Brain microvascular endothelial cell (primary cell): ENCODE measurements around the gene CALCR.
A peak's percentile ranks its signal among the peaks of the same experiment; 100 is the strongest.
"Not testable (repeated sequence)": the region's sequence is repeated elsewhere in the genome, so short reads cannot be mapped to it uniquely, and the experiment has no call there.

Source experiments
- DNase-seq: peaks from one replicate; pipeline ENCODE4 v3.0.0-alpha.2; 2020
- H3K27ac ChIP-seq: fragments of 250-450 bp; sonication (Bioruptor Pico); 2 replicates; pipeline ENCODE4 v1.5.1; 2020; ENCODE audit warnings: mild to moderate bottlenecking, moderate library complexity
- H3K27me3 ChIP-seq: fragments of 250-450 bp; sonication (Bioruptor Pico); replicated peaks from 2 replicates; pipeline ENCODE4 v1.5.1; 2020; ENCODE audit warnings: mild to moderate bottlenecking
- H3K36me3 ChIP-seq: fragments of 250-450 bp; sonication (Bioruptor Pico); replicated peaks from 2 replicates; pipeline ENCODE4 v1.5.1; 2020; ENCODE audit warnings: mild to moderate bottlenecking
- H3K4me3 ChIP-seq: 2 replicates; pipeline ENCODE4 v1.5.1; 2011; ENCODE audit warnings: low read depth, mild to moderate bottlenecking, control low read depth, low read length, moderate library complexity
- CTCF ChIP-seq: IDR thresholded peaks from 2 replicates; pipeline ENCODE4 v1.5.1; 2011; ENCODE audit warnings: low read depth, mild to moderate bottlenecking, moderate library complexity, low read length, control low read depth, inconsistent platforms; ENCODE audit errors: missing control alignments
- in situ Hi-C: cut with HindIII; loops from 2 replicates; pipeline ENCODE4 v1.10.0; 2017; ENCODE audit warnings: low sequenced_read_pairs, low pct_ligation_motif_present

The CALCR gene

DNA sequence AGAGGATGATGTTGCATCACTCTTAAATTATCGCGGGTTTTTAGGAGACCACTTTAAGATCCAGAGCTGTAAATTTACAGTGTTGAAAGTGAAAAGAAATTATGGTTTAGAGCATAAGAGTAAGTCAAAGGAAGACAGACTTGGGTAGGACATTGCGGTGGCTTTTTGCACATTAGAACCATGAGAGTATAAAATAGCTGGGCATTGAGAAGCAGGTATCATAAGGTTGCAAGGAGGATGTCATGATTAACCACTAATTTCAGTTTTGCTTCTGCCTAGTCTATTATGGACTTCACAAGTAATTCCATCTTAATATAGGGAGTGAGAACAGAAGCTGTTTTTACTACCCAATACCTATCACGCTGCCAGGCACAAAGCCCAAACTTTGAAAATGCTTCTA, 57.7 kb downstream of the CALCR start:
- TF ChIP-seq CTCF, result no peak
- Histone ChIP-seq H3K36me3 (no peaks in the 10 kb centered on the region), H3K27me3 (no peaks in the 10 kb centered on the region), H3K27ac (no peak overlapping the region), H3K4me3 (no peak overlapping the region)
- DNase-seq, result no peak
- in situ Hi-C loops, result no loop called here

DNA sequence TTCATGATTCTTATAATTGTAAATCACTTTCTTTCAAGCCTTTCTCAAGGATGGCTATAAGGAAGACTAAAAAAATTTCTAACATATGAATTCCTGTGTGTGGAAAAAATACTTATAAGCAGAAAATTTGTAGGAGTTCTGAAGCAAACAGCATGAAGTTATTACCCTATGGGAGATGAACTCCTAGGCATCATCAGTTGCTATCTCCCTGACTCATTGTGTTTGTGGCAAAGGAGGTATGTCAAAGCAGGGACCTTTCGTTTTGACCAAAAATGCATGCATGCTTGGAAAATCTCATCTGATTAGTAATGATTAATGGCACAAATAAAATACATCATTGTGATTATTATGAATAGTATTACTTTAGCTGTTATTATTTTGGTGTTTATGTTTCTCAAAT, 59.4 kb downstream of the CALCR start:
- peak; percentile 18 for DNase-seq
- in situ Hi-C loops, result no loop called here
- no peaks in the 10 kb centered on the region for H3K27me3 ChIP-seq
- H3K27ac ChIP-seq, result no peak overlapping the region
- no peak overlapping the region for H3K4me3 ChIP-seq
- H3K36me3 ChIP-seq, result no peaks in the 10 kb centered on the region
- TF ChIP-seq CTCF, result no peak

DNA sequence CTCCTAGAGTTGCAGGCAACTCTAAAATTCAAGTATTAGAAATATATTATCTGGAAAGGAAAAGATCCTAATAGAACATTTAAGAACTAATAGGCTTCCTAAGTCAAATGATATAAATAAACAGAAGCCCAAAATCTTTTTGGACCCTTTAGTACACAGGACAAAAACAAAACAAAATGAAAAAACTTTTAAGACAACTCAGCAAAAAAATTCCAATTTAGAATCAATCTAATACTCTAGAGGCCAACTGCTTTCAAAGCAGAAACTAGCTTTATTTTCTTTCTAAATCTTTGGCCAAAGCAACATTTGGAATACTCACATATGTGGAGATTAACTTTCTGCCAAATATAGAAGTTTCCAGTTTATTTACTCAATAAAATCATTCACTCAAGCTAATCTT, 65.2 kb downstream of the CALCR start:
- DNase-seq, result no peak
- no peak overlapping the region for H3K27ac ChIP-seq
- H3K36me3 ChIP-seq, result no peaks in the 10 kb centered on the region
- in situ Hi-C loops, result no loop called here
- no peaks in the 10 kb centered on the region for H3K27me3 ChIP-seq
- H3K4me3 ChIP-seq, result no peak overlapping the region
- no peak for TF ChIP-seq CTCF

- Histone ChIP-seq H3K36me3 (no peaks in the 10 kb centered on the region), H3K27me3 (no peaks in the 10 kb centered on the region), H3K27ac (no peak overlapping the region), H3K4me3 (no peak overlapping the region)
- in situ Hi-C loops, result no loop called here
- no peak for DNase-seq
- TF ChIP-seq CTCF, result no peak
Observed at GRCh38 chr7:93503088-93503487, 71.4 kb downstream of the CALCR start.

- H3K4me3 ChIP-seq, H3K27ac ChIP-seq, H3K27me3 ChIP-seq, DNase-seq, H3K36me3 ChIP-seq, in situ Hi-C loops: not testable (repeated sequence)
Observed at GRCh38 chr7:93491860-93492259, 82.7 kb downstream of the CALCR start.

DNA sequence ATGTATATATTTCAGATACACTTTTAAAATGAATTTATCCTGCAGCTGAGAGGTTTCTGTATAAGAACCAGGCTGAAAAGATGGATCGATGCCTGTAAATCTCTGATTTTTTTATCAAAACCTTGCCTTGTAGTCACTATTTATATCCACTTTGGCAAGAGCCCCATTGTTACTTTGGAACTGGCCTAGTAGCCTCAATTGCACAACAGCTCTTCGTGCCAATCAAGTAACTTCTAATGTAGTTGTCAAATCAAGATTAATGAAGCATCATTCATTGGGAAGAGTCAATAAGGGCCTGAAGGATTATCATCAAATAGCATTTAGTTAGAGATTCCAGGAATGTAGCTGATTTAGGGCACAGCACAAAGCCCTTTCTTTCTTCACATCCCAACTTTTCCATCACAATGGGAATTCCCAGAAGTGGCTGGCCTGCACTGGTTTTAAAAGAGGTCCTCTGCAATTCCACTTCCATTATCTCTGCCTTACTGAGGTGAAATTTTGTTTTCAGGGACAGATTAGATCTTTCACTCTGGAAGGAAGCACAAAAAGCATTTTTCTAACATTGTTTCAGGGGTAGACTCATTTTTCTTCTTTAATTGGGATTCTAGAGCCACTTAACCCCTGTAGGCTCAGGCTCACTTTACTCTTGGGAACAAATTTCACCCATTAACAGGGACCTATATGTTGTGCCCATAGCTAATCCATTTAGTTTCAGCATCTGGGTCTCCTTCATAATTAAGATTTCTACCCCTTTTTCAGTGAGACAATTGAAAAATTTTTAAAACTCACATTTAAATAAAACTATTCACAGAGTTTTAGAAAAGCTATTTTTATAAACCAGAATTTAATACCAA, 97.8 kb downstream of the CALCR start:
- no peaks in the 10 kb centered on the region for H3K36me3 ChIP-seq
- in situ Hi-C loops, result no loop called here
- no peak for DNase-seq
- no peak overlapping the region for H3K4me3 ChIP-seq
- TF ChIP-seq CTCF, result no peak
- H3K27me3 ChIP-seq, result no peaks in the 10 kb centered on the region
- no peak overlapping the region for H3K27ac ChIP-seq
